Mesenteric fat pad (tissue), 1 donor: Measurements from ENCODE around the gene RNF112. TPM values are rescaled to one million over a fixed set of nuclear protein-coding genes. Genes with fewer than 3 reads are reported as not detected.

Experiments
- total RNA-seq: library from RNA; stranded (reverse); fragmentation: NEBNext Ultra II Directional; extraction: Animal tissue kit (Norgen Biotek cat#: 25700); gene quantifications from one replicate; pipeline ENCODE4 v1.2.1, GENCODE V29; 2021
- donor health status: DM: yes; HTN: yes; CAD: no.

RNF112 gene
- total RNA-seq, 1 donor from 2014 or later, result 3.9 TPM

Other genes with a start within 250 kb of the RNF112 start
- gene EPN2, start 173.9 kb upstream of the RNF112 start, total RNA-seq, result 45.1 TPM
- gene B9D1, start 48.5 kb upstream of the RNF112 start, total RNA-seq, result 7.5 TPM
- gene MAPK7, start 32.7 kb upstream of the RNF112 start, total RNA-seq, result 27.2 TPM
- 96.7 TPM for gene MFAP4, start 24.0 kb upstream of the RNF112 start, total RNA-seq
- gene SLC47A1, start 122.6 kb downstream of the RNF112 start, total RNA-seq, result 7.0 TPM
- 107 TPM for gene ALDH3A2, start 237.5 kb downstream of the RNF112 start, total RNA-seq